Liver (tissue), 3 donors: Measurements from ENCODE around the gene MIA3.

Experiments used
- EGR1 ChIP-seq, 2 donors: IDR thresholded peaks; 2 replicates each; pipeline ENCODE4 v1.6.1; 2016 to 2018; ENCODE audit warnings: antibody characterized with exemption in 2 of 2, low read depth in 2 of 2
- GABPA ChIP-seq, 2 donors: IDR thresholded peaks in 1 of 2; conservative IDR thresholded peaks in 1 of 2; 2 replicates each; pipeline ENCODE4 v1.6.1; 2016; ENCODE audit warnings: antibody characterized with exemption in 2 of 2, mild to moderate bottlenecking in 1 of 2, moderate library complexity in 1 of 2
- HNF4G ChIP-seq: IDR thresholded peaks from 2 replicates; pipeline ENCODE4 v1.6.1; 2016; ENCODE audit warnings: antibody characterized with exemption
- JUND ChIP-seq, 2 donors: IDR thresholded peaks; 2 replicates each; pipeline ENCODE4 v1.6.1; 2016; ENCODE audit warnings: antibody characterized with exemption in 2 of 2
- RAD21 ChIP-seq, 2 donors: IDR thresholded peaks; 2 replicates each; pipeline ENCODE4 v1.6.1; 2016; ENCODE audit warnings: antibody characterized with exemption in 2 of 2, mild to moderate bottlenecking in 2 of 2
- SP1 ChIP-seq: IDR thresholded peaks from 2 replicates; pipeline ENCODE4 v1.6.1; 2018; ENCODE audit warnings: antibody characterized with exemption, mild to moderate bottlenecking
- TF ChIP-seq, protein P1 (sequence below): fragments of 150-350 bp; IDR thresholded peaks from 2 replicates; pipeline ENCODE4 v1.5.1; 2017; ENCODE audit warnings: improper control_type of control experiment, low read depth, low read length; ENCODE audit not compliant: missing input control
- TF ChIP-seq, protein P2 (sequence below): IDR thresholded peaks from 2 replicates; pipeline ENCODE4 v1.6.1; 2016; ENCODE audit warnings: antibody characterized with exemption
- donor health status: healthy.
- donor health status: healthy.

DNA sequence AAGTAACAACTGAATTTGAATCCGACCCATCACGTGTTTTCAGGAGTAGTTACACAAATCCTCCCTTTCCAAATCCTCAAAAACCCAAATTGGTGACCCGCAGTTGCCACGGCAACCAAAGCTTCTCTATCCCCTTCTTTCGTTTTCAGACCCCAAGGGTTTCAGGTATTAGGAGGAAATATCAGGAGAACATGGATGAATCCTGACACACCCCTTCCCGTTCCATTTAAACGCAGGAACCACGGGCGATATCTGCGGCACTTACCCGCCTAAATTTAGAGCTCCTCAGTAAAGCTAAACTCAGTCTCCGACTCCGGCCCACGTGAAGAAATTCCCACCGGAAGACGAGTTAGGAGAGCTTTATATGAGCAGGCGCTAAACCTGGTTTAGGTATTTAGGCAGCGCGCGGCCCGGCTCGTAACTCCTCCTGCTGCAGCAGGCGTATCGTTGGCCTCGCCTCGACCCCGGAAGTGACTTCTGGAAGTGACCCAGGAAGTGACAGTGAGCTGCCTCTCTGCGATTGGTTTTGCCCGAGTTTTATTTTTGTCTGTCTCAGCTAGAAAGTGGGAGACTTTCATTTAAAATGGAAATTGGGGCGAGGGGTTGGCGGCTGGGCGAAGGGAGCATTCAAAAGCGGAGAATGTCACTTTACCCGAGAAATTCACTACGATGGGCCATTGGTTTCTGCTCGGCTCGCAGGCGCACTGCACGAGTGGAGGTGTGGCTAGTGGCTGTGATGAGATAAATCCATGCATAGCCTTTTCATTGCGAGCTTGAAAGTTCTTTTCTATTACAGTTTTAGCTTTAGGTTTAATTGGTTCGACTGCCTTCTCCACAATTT is 28.2 kb upstream of the MIA3 start, which contains the start of gene TAF1A:
- TF ChIP-seq, protein P1, sequence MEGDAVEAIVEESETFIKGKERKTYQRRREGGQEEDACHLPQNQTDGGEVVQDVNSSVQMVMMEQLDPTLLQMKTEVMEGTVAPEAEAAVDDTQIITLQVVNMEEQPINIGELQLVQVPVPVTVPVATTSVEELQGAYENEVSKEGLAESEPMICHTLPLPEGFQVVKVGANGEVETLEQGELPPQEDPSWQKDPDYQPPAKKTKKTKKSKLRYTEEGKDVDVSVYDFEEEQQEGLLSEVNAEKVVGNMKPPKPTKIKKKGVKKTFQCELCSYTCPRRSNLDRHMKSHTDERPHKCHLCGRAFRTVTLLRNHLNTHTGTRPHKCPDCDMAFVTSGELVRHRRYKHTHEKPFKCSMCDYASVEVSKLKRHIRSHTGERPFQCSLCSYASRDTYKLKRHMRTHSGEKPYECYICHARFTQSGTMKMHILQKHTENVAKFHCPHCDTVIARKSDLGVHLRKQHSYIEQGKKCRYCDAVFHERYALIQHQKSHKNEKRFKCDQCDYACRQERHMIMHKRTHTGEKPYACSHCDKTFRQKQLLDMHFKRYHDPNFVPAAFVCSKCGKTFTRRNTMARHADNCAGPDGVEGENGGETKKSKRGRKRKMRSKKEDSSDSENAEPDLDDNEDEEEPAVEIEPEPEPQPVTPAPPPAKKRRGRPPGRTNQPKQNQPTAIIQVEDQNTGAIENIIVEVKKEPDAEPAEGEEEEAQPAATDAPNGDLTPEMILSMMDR, result no peak
- TF ChIP-seq, protein P2, sequence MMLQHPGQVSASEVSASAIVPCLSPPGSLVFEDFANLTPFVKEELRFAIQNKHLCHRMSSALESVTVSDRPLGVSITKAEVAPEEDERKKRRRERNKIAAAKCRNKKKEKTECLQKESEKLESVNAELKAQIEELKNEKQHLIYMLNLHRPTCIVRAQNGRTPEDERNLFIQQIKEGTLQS, result no peak
- TF ChIP-seq RAD21 (IDR thresholded peaks at IDR 0.05) (peak; percentile 56 to 65), JUND (IDR thresholded peaks at IDR 0.05) (peak in 1 of 2 donors; percentile 9), SP1 (peak; percentile 47), HNF4G (no peak), GABPA (IDR thresholded peaks at IDR 0.05 in 1 of 2, conservative IDR thresholded peaks at IDR 0.05 in 1 of 2) (peak; percentile 63 to 91), EGR1 (IDR thresholded peaks at IDR 0.05; ENCODE audit: low read depth in 2 of 2) (peak; percentile 59 to 88)
